NCI-H1105 (cell line): ENCODE measurements around the gene MBD1.
"Not testable (repeated sequence)": the region's sequence is repeated elsewhere in the genome, so short reads cannot be mapped to it uniquely, and the experiment has no call there.

Experiments used
- DNase-seq: peaks from one replicate; lab custom pipeline; 2025; lab: John Stamatoyannopoulos, UW

MBD1 gene

GRCh38 chr18:50273203-50274043 is 7.9 kb downstream of the MBD1 start:
- no peak for DNase-seq

GRCh38 chr18:50272568-50272967 is 8.8 kb downstream of the MBD1 start:
- no peak for DNase-seq

DNA sequence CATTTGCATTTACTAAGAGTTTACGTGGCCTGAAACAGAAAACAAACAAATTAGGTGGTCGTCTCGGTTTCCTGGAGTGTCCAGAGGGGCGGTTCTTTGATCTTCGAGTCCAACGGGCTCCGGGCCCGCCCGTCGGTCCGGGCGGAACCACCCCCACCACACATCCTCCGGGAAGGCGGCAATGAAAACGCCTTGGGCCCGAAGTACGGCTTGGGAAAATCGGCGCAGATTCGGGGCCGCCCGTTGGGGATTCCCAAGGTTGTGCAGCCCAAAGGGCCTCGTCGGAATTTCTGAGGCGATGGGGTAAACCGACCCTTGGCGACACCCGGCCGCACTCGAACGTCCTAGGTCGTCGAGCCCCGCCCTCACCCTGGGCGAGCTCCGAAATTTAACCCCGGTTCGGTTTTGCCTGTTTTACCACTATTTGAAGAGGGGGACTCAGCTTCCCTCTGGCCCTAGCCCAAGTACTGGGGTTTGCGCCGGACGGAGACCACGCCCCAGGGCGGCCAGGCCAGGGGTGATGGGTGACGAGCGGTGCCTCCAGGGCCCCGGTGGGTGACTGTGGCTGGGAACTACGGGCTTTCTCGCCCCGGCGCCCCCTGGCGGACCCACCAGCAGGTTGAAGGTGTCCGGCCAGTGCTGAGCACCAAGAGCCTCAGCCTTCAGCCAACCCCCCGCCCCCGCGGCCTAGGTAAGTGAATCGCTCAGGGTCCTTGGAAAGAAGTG is 13.1 kb downstream of the MBD1 start:
- DNase-seq: no peak

DNA sequence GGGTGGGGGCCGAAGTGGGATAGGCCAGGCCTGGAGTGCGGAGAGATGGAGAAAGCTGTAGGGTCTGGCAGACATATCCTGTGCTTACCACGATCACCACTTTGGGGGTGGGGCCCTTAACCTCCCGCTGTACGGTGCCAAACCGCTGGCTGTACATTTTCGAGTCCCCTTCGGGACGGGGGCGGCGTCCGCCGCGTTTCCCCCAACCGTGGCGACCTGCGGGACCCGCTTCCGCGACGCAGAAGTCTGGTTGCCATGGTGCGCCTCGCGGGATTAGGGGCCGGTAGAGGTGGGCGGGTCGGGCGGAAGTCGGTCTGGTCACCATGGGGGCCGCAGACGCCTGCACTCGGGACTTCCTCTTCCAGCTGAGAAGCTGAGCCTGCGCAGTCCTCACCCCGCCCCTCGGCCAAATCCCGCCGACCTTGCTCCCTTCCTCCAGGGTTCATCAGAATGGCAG is 15.0 kb downstream of the MBD1 start, which contains the start of gene CFAP53:
TSS of gene CFAP53 (minus strand) at position 248 of the 457 bp plus-strand sequence. CDS start at position 157, 91 bp downstream.
- peak; percentile 89 for DNase-seq

- DNase-seq: no peak
Measured at GRCh38 chr18:50262977-50263376, 18.3 kb downstream of the MBD1 start.

GRCh38 chr18:50250935-50251334 is 30.4 kb downstream of the MBD1 start:
- no peak for DNase-seq

DNA sequence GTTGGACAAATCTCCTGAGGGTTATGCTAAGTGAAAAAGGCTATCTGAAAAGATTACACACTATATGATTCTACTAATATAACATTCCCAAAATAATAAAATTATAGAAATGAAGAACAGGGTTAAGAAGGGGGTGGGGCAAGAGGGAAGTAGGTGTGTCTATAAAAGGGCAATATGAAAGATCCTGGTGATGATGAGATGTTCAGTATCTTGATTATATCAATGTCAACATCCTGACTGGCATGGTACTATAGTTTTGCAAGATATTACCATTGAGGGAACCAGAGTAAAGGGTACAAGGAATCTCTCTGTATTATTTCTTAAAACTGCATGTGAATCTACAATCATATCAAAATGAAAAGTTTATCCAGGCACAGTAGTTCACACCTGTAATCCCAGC is 31.7 kb downstream of the MBD1 start:
- no peak for DNase-seq

DNA sequence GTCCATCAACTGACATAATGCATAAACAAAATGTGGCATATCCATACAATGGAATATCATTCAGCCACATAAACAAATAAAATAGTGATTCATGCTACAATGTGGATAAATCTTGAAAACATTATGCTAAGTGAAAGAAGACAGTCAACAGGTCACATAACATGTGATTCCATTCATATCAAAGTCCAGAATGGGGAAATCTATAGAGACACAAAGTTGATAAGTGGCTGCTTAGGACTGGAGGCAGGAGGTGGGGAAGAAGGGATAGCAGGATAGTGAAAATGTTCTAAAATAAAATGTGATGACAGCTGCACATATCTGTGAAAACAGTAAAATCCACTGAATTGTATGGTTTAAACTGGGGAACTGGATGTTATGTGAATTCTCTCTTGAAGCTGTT is 33.8 kb downstream of the MBD1 start:
- DNase-seq: no peak

DNA sequence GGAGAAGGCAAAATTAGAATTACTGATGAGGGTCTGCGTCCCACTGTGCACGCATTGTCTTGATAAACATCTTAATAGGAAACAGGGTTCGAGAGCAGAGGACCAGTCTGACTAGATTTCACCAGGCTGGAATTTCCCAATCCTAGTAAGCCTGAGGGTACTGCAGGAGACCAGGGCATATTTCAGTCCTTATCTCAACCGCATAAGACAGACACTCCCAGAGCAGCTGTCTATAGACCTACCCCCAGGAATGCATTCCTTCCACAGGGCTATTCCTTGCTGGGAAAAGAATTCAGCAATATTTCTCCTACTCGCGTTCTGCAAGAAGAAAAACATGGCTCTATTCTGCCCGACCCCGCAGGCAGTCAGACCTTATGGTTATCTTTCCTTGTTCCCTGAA is 39.6 kb downstream of the MBD1 start:
- not testable (repeated sequence) for DNase-seq

GRCh38 chr18:50240080-50240563 is 41.2 kb downstream of the MBD1 start:
- DNase-seq: no peak

DNA sequence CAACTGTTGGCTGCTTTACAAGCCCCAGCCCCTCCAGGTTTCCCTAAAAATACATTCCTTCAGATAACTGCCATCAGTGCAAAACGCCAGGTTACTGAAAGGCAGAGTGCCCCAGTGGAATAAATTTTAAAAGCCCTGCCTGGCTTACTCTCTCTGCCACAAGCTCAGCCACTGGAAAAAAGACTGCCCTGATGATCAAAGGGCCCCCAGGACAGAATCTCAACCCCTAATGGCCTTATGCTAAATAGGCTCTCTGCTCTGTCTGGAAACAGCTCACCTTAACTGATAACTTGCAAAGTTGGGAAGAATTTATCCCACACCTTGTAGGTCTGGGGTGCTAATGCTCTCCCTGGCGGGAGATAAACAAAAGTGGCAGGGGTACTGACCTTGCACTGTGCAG is 48.9 kb downstream of the MBD1 start:
- no peak for DNase-seq

DNA sequence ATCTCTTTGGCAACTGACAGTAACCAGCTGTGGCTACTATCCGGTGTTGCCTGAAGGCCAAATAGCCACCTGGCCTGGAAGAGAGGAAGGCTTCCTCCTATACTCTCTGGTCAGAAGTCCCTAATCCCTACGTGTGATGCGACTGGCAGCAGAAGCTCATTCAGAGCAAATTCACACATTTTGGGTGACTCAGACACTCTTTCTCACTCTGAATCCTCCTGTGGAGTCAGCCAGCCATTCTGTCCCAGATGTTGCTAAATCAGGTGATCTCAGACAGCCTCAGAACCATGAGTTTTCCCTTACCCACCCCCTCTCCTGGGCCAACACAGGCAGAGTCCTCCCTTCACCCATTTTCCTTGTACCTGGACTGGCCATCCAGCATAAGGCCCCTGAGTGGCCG is 49.7 kb downstream of the MBD1 start:
- DNase-seq: no peak

DNA sequence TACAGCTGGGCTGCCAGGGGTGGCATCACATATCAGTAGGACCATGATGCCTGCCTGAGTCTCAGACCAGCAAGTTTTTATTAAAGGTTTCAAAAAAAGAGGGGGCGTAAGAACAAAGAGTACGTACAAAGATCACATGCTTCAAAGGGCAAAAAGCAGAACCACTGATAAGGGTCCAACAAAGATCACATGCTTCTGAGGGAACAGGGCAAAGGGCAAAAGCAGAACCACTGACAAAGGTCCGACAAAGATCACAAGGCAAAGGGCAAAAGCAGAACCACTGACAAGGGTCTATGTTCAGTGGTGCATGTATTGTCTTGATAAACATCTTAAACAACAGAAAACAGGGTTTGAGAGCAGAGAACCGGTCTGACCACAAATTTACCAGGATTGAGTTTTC is 61.1 kb downstream of the MBD1 start:
- DNase-seq: not testable (repeated sequence)
